Smooth muscle cell (in vitro differentiated cells): ENCODE data around the gene MYH7. TPM values are rescaled to one million over a fixed set of nuclear protein-coding genes. Genes with fewer than 3 reads are reported as not detected.

Experiments
- DNase-seq: peaks from one replicate; lab custom pipeline; 2025; ENCODE audit not compliant: unreplicated experiment; lab: John Stamatoyannopoulos, UW
- H2AFZ ChIP-seq: fragments of 200-600 bp; sonication (generic); 2 replicates; pipeline ENCODE4 v1.6.0; 2016; ENCODE audit warnings: antibody characterized with exemption, low read depth, mild to moderate bottlenecking
- H3F3A ChIP-seq: fragments of 200-600 bp; sonication (generic); 2 replicates; pipeline ENCODE4 v1.6.0; 2017; ENCODE audit warnings: antibody characterized with exemption, low read depth
- H3K27ac ChIP-seq: fragments of 200-600 bp; sonication (generic); 2 replicates; pipeline ENCODE4 v1.5.1; 2016; ENCODE audit warnings: low read depth, mild to moderate bottlenecking
- H3K27me3 ChIP-seq: fragments of 200-600 bp; sonication (generic); 2 replicates; pipeline ENCODE4 v1.6.1; 2016; ENCODE audit warnings: low read depth, mild to moderate bottlenecking
- H3K36me3 ChIP-seq: fragments of 200-600 bp; sonication (generic); 2 replicates; pipeline ENCODE4 v1.5.1; 2016; ENCODE audit warnings: low read depth
- H3K4me1 ChIP-seq: fragments of 200-600 bp; sonication (generic); 2 replicates; pipeline ENCODE4 v1.5.1; 2016; ENCODE audit warnings: low read depth
- H3K4me2 ChIP-seq: fragments of 200-600 bp; sonication (generic); 2 replicates; pipeline ENCODE4 v1.6.0; 2016; ENCODE audit warnings: mild to moderate bottlenecking
- H3K4me3 ChIP-seq: fragments of 200-600 bp; sonication (generic); 2 replicates; pipeline ENCODE4 v1.5.1; 2016; ENCODE audit warnings: mild to moderate bottlenecking
- H3K79me2 ChIP-seq: fragments of 200-600 bp; sonication (generic); 2 replicates; pipeline ENCODE4 v1.6.0; 2016; ENCODE audit warnings: low read depth, mild to moderate bottlenecking
- H3K9ac ChIP-seq: fragments of 200-600 bp; sonication (generic); 2 replicates; pipeline ENCODE4 v1.6.0; 2016; ENCODE audit warnings: low read depth
- H3K9me3 ChIP-seq: fragments of 200-600 bp; sonication (generic); replicated peaks from 2 replicates; pipeline ENCODE4 v1.5.1; 2016; ENCODE audit warnings: low read depth
- H4K20me1 ChIP-seq: fragments of 200-600 bp; sonication (generic); 2 replicates; pipeline ENCODE4 v1.6.0; 2016; ENCODE audit warnings: low read depth
- CTCF ChIP-seq: fragments of 200-600 bp; sonication (generic); IDR thresholded peaks from 2 replicates; pipeline ENCODE4 v1.5.1; 2017; ENCODE audit warnings: borderline replicate concordance, mild to moderate bottlenecking, antibody characterized with exemption; ENCODE audit not compliant: insufficient read depth, poor library complexity, severe bottlenecking
- WGBS: methylation state at CpG from one replicate; pipeline ENCODE4 v1.1.7; 2016; ENCODE audit warnings: low lambda C conversion rate; 5-methylcytosine and 5-hydroxymethylcytosine counted together
- polyA plus RNA-seq: library from polyadenylated mRNA; unstranded; fragments of >200 nt; fragmentation: Nextera tagmentation; extraction: Ambion mirVana; gene quantifications from 2 replicates; pipeline ENCODE4 v1.2.1, GENCODE V29; 2016
- total RNA-seq: library from RNA; depleted of rRNA; stranded (reverse); fragments of >200 nt; gene quantifications from 2 replicates; pipeline ENCODE4 v1.2.3, GENCODE V29; 2014

The MYH7 gene
- total and polyA plus RNA-seq, 2 experiments from 2014 or later = not detected

- DNase-seq = no peak
- no peak overlapping the region for H3K4me2 ChIP-seq
- WGBS = 73% methylated on average over 10 of the region's 10 CpGs
- H3K4me3 ChIP-seq = no peak overlapping the region
- H3K9ac ChIP-seq = no peak overlapping the region
- no peaks in the 10 kb centered on the region for H3K36me3 ChIP-seq
- H3K4me1 ChIP-seq = peaks cover 36% of the 10 kb centered on the region
- H3F3A ChIP-seq = no peaks in the 10 kb centered on the region
- no peaks in the 10 kb centered on the region for H4K20me1 ChIP-seq
- no peak for TF ChIP-seq CTCF
- H2AFZ ChIP-seq = no peak overlapping the region
- H3K27ac ChIP-seq = no peak overlapping the region
- no peaks in the 10 kb centered on the region for H3K27me3 ChIP-seq
- no peaks in the 10 kb centered on the region for H3K9me3 ChIP-seq
- H3K79me2 ChIP-seq = no peaks in the 10 kb centered on the region
Measured at GRCh38 chr14:23433457-23433856, 2.0 kb downstream of the MYH7 start.

GRCh38 chr14:23432946-23433345 is 2.5 kb downstream of the MYH7 start:
- no peak overlapping the region for H3K27ac ChIP-seq
- no peaks in the 10 kb centered on the region for H3K79me2 ChIP-seq
- no peak overlapping the region for H3K4me3 ChIP-seq
- WGBS = 84% methylated on average over 10 of the region's 10 CpGs
- H4K20me1 ChIP-seq = no peaks in the 10 kb centered on the region
- H3K4me1 ChIP-seq = peaks cover 31% of the 10 kb centered on the region
- no peak overlapping the region for H3K4me2 ChIP-seq
- no peak overlapping the region for H2AFZ ChIP-seq
- no peaks in the 10 kb centered on the region for H3K9me3 ChIP-seq
- H3K27me3 ChIP-seq = no peaks in the 10 kb centered on the region
- no peak for TF ChIP-seq CTCF
- H3F3A ChIP-seq = no peaks in the 10 kb centered on the region
- H3K9ac ChIP-seq = no peak overlapping the region
- DNase-seq = no peak
- H3K36me3 ChIP-seq = no peaks in the 10 kb centered on the region

GRCh38 chr14:23432102-23432925 is 3.1 kb downstream of the MYH7 start:
- DNase-seq = no peak

More at GRCh38 chr14:23432102-23432925, 3.1 kb downstream of the MYH7 start:
- Histone ChIP-seq H3K36me3 (no peaks in the 10 kb centered on the region), H3F3A (no peaks in the 10 kb centered on the region), H3K4me2 (no peak overlapping the region), H3K27ac (no peak overlapping the region), H4K20me1 (no peaks in the 10 kb centered on the region), H3K79me2 (no peaks in the 10 kb centered on the region), H2AFZ (no peak overlapping the region), H3K4me1 (peaks cover 27% of the 10 kb centered on the region), H3K9me3 (no peaks in the 10 kb centered on the region), H3K27me3 (no peaks in the 10 kb centered on the region), H3K4me3 (no peak overlapping the region), H3K9ac (no peak overlapping the region)
- TF ChIP-seq CTCF = no peak
- WGBS = 89% methylated on average over 17 of the region's 17 CpGs
